ENCODE data around the gene S100PBP. TPM values are rescaled to one million over a fixed set of nuclear protein-coding genes. Genes with fewer than 3 reads are reported as not detected.

Gene S100PBP
- total and polyA plus RNA-seq, 2 of the 4 experiments (the other 2 are of a cell fraction), result 13.9 to 20.3 TPM

- no peak overlapping the region for H2BK5ac ChIP-seq (ENCODE audit: low read depth, low read length, poor library complexity, severe bottlenecking)
- H3K23ac ChIP-seq (ENCODE audit: low read depth, low read length), result peak overlapping the region; percentile 56
- no peak overlapping the region for H2BK20ac ChIP-seq (ENCODE audit: low read depth, low read length)
- peak overlapping the region; percentile 80 for H2AK9ac ChIP-seq (replicated peaks; ENCODE audit: low read depth, low read length, poor library complexity)
- no peak overlapping the region for H2BK15ac ChIP-seq (ENCODE audit: low read depth, low read length)
- H3K4me3 ChIP-seq (ENCODE audit: insufficient read depth, low read depth, low read length), result peak overlapping the region; percentile 68
- peak overlapping the region; percentile 86 for H3K4me2 ChIP-seq (ENCODE audit: low read depth, low read length)
- WGBS, 2 experiments (ENCODE audit: extremely low coverage in 2 of 2, insufficient read length in 1 of 2), result 40% methylated on average over 1 of the region's 22 CpGs; no CpG with 5 or more reads in 1 of the 2 experiments
- no peak overlapping the region for H3K56ac ChIP-seq (ENCODE audit: extremely low read depth, insufficient read depth, low read length)
- ChIA-PET POLR2A (ENCODE audit: unreplicated experiment) (no interaction called here), CTCF (interaction anchor here (0.6 kb wide), 1 partner anchor 499 kb away, joined by 3 read pairs; no protein-coding TSS in a partner anchor)
- dilution Hi-C loops (cut with HindIII; ENCODE audit: low sequenced_read_pairs, unreplicated experiment) (no loop called here), in situ Hi-C loops (cut with MboI; ENCODE audit: low sequenced_read_pairs) (no loop called here), intact Hi-C loops (cut with micrococcal nuclease) (no loop called here)
- no peak overlapping the region for H4K91ac ChIP-seq (ENCODE audit: insufficient read depth, low read depth, low read length)
- no peak overlapping the region for H3K9ac ChIP-seq (ENCODE audit: low read depth, low read length)
- H3K9me3 ChIP-seq (ENCODE audit: control insufficient read depth, insufficient read depth, low read length), result no peaks in the 10 kb centered on the region
- H4K8ac ChIP-seq (ENCODE audit: low read depth in 2 of 2, low read length in 2 of 2), result peak overlapping the region; percentile 24 to 62; a peak in 3 of 4 replicates
- TF ChIP-seq MAFK (IDR thresholded peaks at IDR 0.05; ENCODE audit: low read depth, low read length), result no peak
- TF ChIP-seq POLR2A (IDR thresholded peaks at IDR 0.05; ENCODE audit: low read depth, low read length), result no peak
- TF ChIP-seq NFE2L2 (IDR thresholded peaks at IDR 0.05; ENCODE audit: low read depth, low read length), result no peak
- TF ChIP-seq RAD21 (IDR thresholded peaks at IDR 0.05; ENCODE audit: low read length), result no peak
- TF ChIP-seq, protein P1, sequence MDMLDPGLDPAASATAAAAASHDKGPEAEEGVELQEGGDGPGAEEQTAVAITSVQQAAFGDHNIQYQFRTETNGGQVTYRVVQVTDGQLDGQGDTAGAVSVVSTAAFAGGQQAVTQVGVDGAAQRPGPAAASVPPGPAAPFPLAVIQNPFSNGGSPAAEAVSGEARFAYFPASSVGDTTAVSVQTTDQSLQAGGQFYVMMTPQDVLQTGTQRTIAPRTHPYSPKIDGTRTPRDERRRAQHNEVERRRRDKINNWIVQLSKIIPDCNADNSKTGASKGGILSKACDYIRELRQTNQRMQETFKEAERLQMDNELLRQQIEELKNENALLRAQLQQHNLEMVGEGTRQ (IDR thresholded peaks at IDR 0.05; ENCODE audit: low read depth, low read length), result no peak
- TF ChIP-seq BHLHE40 (IDR thresholded peaks at IDR 0.05; ENCODE audit: low read depth, low read length), result no peak
- TF ChIP-seq CHD1 (IDR thresholded peaks at IDR 0.05; ENCODE audit: low read depth, low read length), result no peak
- H3K27me3 ChIP-seq (ENCODE audit: control insufficient read depth, insufficient read depth, low read length), result peaks cover 5% of the 10 kb centered on the region
- H3K18ac ChIP-seq (ENCODE audit: low read depth, low read length), result no peak overlapping the region
- peaks cover 1% of the 10 kb centered on the region; the same call in 1 of the 2 replicates for H3K36me3 ChIP-seq (ENCODE audit: control insufficient read depth, insufficient read depth, low read length)
- no peak overlapping the region for H4K5ac ChIP-seq (ENCODE audit: low read depth, low read length)
- H3K4ac ChIP-seq (ENCODE audit: low read depth, low read length), result peak overlapping the region; percentile 43; the same call in 1 of the 2 replicates
- peak overlapping the region; percentile 43; the same call in 1 of the 2 replicates for H2AK5ac ChIP-seq (ENCODE audit: low read depth, low read length)
- H3K4me1 ChIP-seq (ENCODE audit: control insufficient read depth, insufficient read depth, low read length), result peaks cover 2% of the 10 kb centered on the region; the same call in 1 of the 2 replicates
- no peak overlapping the region for H2BK120ac ChIP-seq (ENCODE audit: low read depth, low read length)
- H2AFZ ChIP-seq (replicated peaks; ENCODE audit: low read length, poor library complexity), result peak overlapping the region; percentile 91
- peak; percentile 10 for ATAC-seq (ENCODE audit: low read depth)
- peaks cover 0 to 9% of the 10 kb centered on the region in 2 experiments; a peak in 1 of 4 replicates for H3K79me1 ChIP-seq (ENCODE audit: low read depth in 1 of 2, low read length in 2 of 2)
- H4K20me1 ChIP-seq (ENCODE audit: insufficient read depth, low read length), result no peaks in the 10 kb centered on the region
- no peak overlapping the region; the same call in 1 of the 2 replicates for H3K14ac ChIP-seq (replicated peaks; ENCODE audit: low read depth, low read length)
- H3K27ac ChIP-seq (ENCODE audit: insufficient read depth, low read length), result no peak overlapping the region
- peak; percentile 7 for DNase-seq
- no TSS peak for BruUV-seq (replicated peaks)
- peaks cover 6% of the 10 kb centered on the region; the same call in 1 of the 2 replicates for H3K9me1 ChIP-seq (ENCODE audit: insufficient read depth, low read length)
Observed at GRCh38 chr1:32900371-32900955, 83.0 kb downstream of the S100PBP start.
